Hematopoietic multipotent progenitor cell treated with erythropoietin and hydrocortisone succinate and interleukin-3 and kit ligand, for 6 days (in vitro differentiated cells): ENCODE results near the gene NTM.

ENCODE experiments used
- DNase-seq: peaks from one replicate; pipeline ENCODE4 v3.0.0-alpha.2; 2015

NTM gene

GRCh38 chr11:131875611-131876010 is 505.2 kb downstream of the NTM start:
- no peak for DNase-seq

DNA sequence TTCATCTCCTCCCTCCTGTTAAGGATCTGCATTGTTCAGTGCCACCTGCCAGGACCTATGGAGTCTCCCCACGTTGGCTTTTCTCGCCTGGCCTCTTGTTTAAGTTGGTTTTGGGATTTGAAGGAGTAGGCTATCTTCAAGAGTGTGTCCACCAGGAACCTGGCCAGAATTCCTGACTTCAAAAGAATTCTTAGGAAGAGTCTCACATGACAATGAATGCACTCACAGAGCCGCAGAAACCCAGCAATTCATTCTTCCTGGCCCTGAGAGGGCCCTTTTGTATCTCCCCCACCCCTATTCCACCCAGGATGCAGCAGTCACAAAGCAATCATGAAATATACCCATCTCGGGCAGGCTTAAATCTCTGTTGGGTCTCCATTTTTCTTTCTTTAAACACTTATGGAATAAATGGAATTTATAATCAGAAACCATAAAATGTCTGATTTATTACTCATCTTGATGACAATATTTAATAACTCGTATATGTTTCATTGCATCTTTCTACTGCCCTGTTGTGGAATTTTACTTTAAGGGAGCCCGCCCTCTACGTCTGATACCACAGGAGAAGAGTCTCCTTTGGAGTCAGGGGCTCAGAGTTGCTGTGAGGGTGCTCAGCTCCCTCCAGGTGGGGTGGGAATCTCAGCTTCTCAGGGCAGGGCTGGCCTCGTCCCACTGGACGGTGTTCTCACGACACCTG is 507.0 kb downstream of the NTM start:
- no peak for DNase-seq

GRCh38 chr11:131880316-131880715 is 509.9 kb downstream of the NTM start:
- no peak for DNase-seq

GRCh38 chr11:131880976-131881375 is 510.6 kb downstream of the NTM start:
- DNase-seq, result no peak

GRCh38 chr11:131883332-131883731 is 512.9 kb downstream of the NTM start:
- no peak for DNase-seq

- no peak for DNase-seq
Observed at GRCh38 chr11:131884461-131885073, 514.2 kb downstream of the NTM start.

DNA sequence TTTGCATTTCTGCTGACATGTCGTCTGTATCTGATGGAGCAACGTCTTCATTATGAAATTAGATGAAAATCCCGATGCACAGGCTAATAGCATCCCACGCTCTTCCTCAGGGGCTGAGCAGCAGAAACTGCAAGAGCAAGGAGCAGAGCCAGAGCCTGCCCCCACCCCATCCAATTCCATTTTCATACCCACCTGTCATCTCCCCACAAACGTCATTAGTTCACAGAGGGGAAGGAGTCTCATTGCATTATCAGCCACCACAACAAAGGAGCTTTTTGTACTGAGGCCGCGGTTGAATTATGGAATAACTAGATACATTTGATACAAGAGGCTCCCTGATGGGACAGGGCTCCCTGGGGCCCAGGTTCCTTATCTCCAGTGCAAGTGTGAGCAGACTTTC is 515.0 kb downstream of the NTM start:
- no peak for DNase-seq

DNA sequence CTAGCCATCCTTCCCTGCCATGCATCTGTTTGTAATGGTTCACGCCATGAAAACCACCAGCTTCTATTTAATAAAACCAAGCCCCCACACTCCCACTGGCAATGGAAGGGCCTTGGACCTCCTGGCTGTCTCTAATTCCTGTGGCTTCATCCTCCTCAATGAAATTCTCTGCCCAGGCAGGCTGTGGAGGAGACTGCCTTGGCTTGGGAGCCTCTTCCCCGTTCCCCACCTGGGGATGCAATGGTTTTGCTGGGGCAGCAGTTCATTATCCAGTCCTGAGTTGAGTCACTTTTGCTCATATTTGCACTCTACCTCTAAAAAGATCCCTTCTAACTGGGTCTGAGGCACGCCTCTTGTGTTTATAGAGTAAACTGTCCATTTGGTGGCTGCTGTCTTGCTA is 515.8 kb downstream of the NTM start:
- no peak for DNase-seq

DNA sequence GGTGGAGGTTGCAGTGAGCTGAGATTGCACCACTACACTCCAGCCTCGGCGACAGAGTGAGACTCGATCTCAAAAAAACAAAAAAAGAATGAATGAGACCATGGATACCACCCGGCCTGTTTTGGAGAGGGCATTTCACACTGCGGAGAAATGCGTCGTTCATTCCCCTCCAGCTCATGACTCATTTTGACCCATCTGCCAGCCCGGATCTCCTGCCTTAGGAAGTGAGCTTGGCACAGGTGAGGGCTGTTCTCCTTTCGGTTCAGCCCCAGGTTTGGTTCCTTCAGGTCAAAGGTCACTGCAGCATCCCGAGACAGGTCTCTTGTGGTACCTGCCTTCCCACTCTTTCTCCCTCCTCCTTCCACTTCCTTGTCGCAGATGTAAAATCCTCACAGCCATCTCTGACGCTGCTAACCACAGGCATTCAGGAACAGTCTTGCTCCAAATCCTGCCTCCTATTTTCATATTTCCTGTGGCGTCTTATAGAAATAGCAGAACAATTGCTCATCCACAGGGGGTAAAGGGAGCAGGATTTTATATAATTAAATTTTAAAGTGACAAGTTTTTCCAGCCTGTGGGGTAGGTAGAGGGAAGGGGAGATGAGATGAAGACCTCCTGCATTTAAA is 517.9 kb downstream of the NTM start:
- no peak for DNase-seq

GRCh38 chr11:131889146-131889577 is 518.7 kb downstream of the NTM start:
- DNase-seq, result no peak

DNA sequence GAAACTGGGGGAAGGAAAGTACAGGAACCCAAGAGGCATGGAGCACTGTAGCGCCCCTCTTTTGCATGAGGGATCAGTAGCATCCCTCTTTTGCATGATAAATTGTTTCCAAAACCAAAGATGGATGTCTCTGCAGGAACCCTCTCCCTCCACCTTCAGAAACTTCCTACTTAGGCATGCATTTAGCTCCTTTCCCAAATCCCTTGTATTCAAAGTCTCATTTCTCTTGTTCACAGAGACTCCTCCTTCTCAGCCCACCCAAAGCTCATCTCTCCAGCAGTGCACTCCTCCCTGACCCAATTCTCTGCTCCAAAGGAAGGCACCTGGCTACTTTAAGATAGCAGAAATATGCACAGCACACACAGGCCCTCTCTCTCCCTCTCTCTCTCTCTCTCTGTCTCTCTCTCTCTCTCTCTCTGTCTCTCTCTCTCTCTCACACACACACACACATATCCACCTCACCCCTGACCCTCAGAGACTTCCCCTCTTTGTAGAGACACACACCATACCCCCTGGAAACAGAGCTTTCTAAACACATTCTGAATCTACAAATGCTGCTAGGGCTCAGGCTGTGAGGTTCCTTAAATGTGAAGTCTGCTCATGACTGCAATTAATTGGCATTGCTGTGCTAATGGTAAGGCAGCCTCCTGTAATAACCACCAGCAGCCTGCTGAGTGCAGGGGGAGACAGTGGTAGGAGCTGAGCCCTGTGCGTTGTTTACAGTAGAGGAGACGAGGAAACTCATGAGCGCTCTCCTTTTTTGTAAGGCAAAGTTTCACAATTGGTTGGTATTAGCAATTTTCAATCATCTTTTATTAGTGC is 519.6 kb downstream of the NTM start:
- no peak for DNase-seq

DNA sequence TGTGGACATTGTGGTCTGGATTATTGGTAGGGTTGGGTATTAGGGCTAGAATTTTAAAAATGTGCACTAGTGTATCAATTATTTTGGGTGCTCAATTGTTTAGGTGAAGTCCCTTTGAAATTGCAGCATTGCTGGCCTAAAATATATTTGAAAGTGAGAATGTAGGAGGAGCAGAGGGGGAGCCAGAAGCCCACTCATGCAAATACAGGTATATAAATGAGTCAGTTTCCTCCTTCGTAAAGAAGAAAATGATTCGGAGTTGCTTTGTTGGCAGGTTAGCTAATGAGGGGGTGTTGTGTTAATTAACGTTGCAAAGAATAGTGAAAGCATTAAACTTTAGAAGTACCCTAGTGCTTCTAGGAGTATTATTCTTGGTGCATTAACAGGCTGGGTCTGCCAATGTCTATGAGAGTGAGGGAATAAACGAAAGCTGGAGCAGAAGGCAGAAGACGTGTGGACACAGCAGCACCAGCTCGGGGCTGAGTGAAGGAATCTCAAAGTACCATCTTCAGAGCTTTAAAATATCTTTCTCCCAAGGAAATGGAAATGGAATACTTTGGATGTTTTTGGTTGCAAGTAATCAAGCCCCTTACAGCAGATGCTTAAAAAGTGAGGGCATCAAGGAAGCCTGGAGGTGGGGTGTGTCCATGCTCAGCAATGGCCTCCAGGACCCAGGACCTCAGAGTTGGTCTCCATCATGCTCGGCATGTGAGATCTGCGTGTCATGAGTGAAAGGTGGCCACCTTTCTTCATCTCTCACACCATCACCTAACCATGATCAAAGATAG is 522.9 kb downstream of the NTM start:
- DNase-seq, result no peak

GRCh38 chr11:131893988-131894387 is 523.6 kb downstream of the NTM start:
- no peak for DNase-seq

GRCh38 chr11:131894615-131895544 is 524.5 kb downstream of the NTM start:
- DNase-seq, result no peak

- no peak for DNase-seq
Observed at GRCh38 chr11:131895865-131896264, 525.5 kb downstream of the NTM start.

GRCh38 chr11:131896978-131897615 is 526.7 kb downstream of the NTM start:
- no peak for DNase-seq

DNA sequence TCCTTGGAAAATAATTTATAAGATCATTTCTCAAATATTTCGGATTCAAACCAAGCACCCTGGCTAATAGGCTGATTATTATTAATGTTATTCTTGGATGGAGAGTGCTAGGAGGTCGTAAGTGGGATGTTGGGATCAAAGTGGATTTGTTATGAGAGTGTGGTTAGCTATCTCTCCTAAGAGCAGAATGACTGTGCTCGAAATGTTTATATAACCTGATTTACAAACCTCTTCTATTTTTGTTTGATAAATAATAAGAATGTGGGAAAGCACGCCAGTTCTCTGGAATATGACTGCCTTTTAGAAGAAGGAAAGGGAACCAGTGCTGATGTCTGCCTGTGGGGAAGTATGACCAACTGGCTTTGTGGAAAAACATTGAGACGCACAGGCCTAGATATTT is 527.5 kb downstream of the NTM start:
- no peak for DNase-seq

- no peak for DNase-seq
Observed at GRCh38 chr11:131898949-131899348, 528.5 kb downstream of the NTM start.

DNA sequence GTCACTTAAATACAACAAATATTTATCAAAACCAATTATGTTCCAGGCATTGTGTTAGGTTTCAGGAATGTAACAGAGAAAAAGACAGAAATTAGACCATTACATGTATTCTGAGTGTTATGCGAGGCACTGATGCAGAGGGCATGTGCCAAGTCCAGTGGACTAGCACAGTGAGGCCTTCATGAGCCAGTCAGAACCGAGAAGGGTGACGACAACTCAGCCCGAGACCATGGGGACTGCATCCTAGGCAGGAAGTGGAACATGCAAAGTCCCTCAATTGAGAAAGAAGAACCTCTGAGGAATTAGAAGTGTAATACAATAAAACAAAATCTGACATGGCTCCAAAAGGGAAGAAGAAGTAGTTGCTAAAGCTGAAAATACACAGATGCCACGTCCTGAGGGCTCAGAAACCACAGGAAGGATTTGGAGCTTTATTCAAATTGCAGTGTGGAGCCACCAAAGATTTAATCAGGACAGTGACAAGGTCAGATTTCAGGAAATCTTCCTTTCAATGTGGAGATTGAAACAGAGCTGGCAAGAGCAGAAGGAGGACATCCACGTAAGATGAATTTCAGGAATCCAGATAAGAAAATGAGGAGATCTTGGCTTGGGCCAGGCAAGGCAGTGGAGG is 529.6 kb downstream of the NTM start:
- DNase-seq, result no peak

DNA sequence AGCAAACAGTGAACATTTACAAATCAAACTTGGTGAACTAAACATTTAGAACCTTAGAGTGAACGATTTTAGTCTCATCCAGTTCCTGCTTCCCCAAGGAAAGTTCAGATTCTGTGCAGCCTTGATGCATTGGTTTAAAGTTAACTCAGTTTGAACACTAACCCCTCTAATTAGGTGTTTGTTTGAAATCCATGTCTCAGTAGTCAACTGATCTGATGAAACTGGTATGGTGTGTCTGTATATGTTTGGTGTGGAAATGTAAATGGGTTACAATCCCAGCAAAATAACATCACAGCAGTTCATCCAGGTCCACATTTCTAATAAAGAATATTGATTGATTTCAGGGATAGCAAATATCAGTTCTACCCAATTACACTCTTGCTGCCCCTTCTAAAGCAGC is 532.0 kb downstream of the NTM start:
- DNase-seq, result no peak

- DNase-seq, result no peak
Observed at GRCh38 chr11:131903074-131903473, 532.7 kb downstream of the NTM start.
